CD14-positive monocyte (primary cell): Measurements from ENCODE around the gene GRIK2. TPM values are rescaled to one million over a fixed set of nuclear protein-coding genes. Genes with fewer than 3 reads are reported as not detected.

Source experiments
- DNase-seq, 3 donors: peaks; one replicate each; pipeline ENCODE4 v3.0.0-alpha.2; 2011 to 2022
- H2AFZ ChIP-seq: 2 replicates; pipeline ENCODE4 v1.6.0; 2012; ENCODE audit warnings: mild to moderate bottlenecking, low read depth, low read length, inconsistent platforms; ENCODE audit not compliant: insufficient read depth, poor library complexity, severe bottlenecking
- H3K27ac ChIP-seq, 2 donors: 1 replicate in 1 of 2; 2 replicates in 1 of 2; pipeline ENCODE4 v1.5.1; 2012 to 2013; ENCODE audit warnings: low read length in 2 of 2, control low read depth in 1 of 2, inconsistent platforms in 1 of 2, low read depth in 1 of 2, mild to moderate bottlenecking in 1 of 2
- H3K27me3 ChIP-seq, 2 donors: one replicate each; pipeline versions ENCODE4 v1.6.0 to v1.6.1; 2011 to 2013; ENCODE audit warnings: low read length in 2 of 2; ENCODE audit not compliant: control insufficient read depth in 2 of 2, insufficient read depth in 2 of 2
- H3K36me3 ChIP-seq, 2 donors: replicated peaks in 1 of 2; 1 replicate in 1 of 2; 2 replicates in 1 of 2; pipeline versions ENCODE4 v1.5.1 to v1.6.1; 2012 to 2013; ENCODE audit warnings: low read length in 2 of 2, control low read depth in 1 of 2, inconsistent platforms in 1 of 2, mild to moderate bottlenecking in 1 of 2; ENCODE audit not compliant: insufficient read depth in 2 of 2, control insufficient read depth in 1 of 2
- H3K4me1 ChIP-seq, 2 donors: 1 replicate in 1 of 2; 2 replicates in 1 of 2; pipeline versions ENCODE4 v1.5.1 to v1.6.1; 2012 to 2013; ENCODE audit warnings: low read length in 2 of 2, control low read depth in 1 of 2, inconsistent platforms in 1 of 2, mild to moderate bottlenecking in 1 of 2, moderate library complexity in 1 of 2; ENCODE audit not compliant: insufficient read depth in 2 of 2, control insufficient read depth in 1 of 2
- H3K4me2 ChIP-seq: replicated peaks from 2 replicates; pipeline ENCODE3; 2012; ENCODE audit warnings: low read length, moderate library complexity, mild to moderate bottlenecking; ENCODE audit not compliant: poor library complexity, severe bottlenecking; ENCODE audit errors: extremely low read depth
- H3K4me3 ChIP-seq, 3 experiments: fragments of 200-600 bp in 1 of 3; sonication (generic) in 1 of 3; replicated peaks in 1 of 3; 1 replicate in 2 of 3; 2 replicates in 1 of 3; pipeline ENCODE4 v1.5.1; 2011 to 2013; ENCODE audit warnings: low read length in 3 of 3, mild to moderate bottlenecking in 3 of 3, control low read depth in 2 of 3, low read depth in 2 of 3, inconsistent platforms in 1 of 3, moderate library complexity in 1 of 3
- H3K79me2 ChIP-seq: 2 replicates; pipeline ENCODE4 v1.6.0; 2012; ENCODE audit warnings: mild to moderate bottlenecking, control low read depth, inconsistent platforms, low read length, moderate library complexity; ENCODE audit not compliant: insufficient read depth
- H3K9ac ChIP-seq: 2 replicates; pipeline ENCODE4 v1.6.0; 2017; ENCODE audit warnings: low read length, mild to moderate bottlenecking; ENCODE audit not compliant: insufficient read depth, poor library complexity, severe bottlenecking
- H3K9me3 ChIP-seq, 2 donors: replicated peaks in 1 of 2; 1 replicate in 1 of 2; 2 replicates in 1 of 2; pipeline versions ENCODE4 v1.5.1 to v1.6.1; 2012 to 2013; ENCODE audit warnings: low read length in 2 of 2, control low read depth in 1 of 2; ENCODE audit not compliant: control insufficient read depth in 1 of 2, insufficient read depth in 1 of 2
- H4K20me1 ChIP-seq: 2 replicates; pipeline ENCODE4 v1.6.0; 2012; ENCODE audit warnings: mild to moderate bottlenecking, low read length, control low read depth, moderate library complexity; ENCODE audit not compliant: insufficient read depth
- H3K27ac Mint-ChIP-seq, 7 donors: one replicate each; pipeline ENCODE4 v1.8.0; 2020; ENCODE audit warnings: mild to moderate bottlenecking in 7 of 7, mixed read lengths in 7 of 7, moderate library complexity in 6 of 7, inconsistent platforms in 2 of 7
- H3K27me3 Mint-ChIP-seq, 3 donors: one replicate each; pipeline ENCODE4 v1.8.0; 2021 to 2022; ENCODE audit warnings: low read depth in 3 of 3, mild to moderate bottlenecking in 3 of 3, mixed read lengths in 3 of 3, moderate library complexity in 3 of 3, inconsistent platforms in 1 of 3
- H3K36me3 Mint-ChIP-seq, 2 donors: one replicate each; pipeline ENCODE4 v1.8.0; 2020; ENCODE audit warnings: mixed read lengths in 2 of 2, inconsistent platforms in 1 of 2, mild to moderate bottlenecking in 1 of 2
- H3K4me1 Mint-ChIP-seq: one replicate; pipeline ENCODE4 v1.8.0; 2020; ENCODE audit warnings: mild to moderate bottlenecking, mixed read lengths
- H3K4me3 Mint-ChIP-seq, 2 donors: one replicate each; pipeline ENCODE4 v1.8.0; 2020; ENCODE audit warnings: mild to moderate bottlenecking in 2 of 2, mixed read lengths in 2 of 2, moderate library complexity in 1 of 2
- H3K9me3 Mint-ChIP-seq, 7 donors: one replicate each; pipeline ENCODE4 v1.8.0; 2020 to 2022; ENCODE audit warnings: mixed read lengths in 7 of 7, mild to moderate bottlenecking in 6 of 7, moderate library complexity in 6 of 7, inconsistent platforms in 2 of 7
- WGBS: methylation state at CpG from one replicate; pipeline ENCODE4 v1.1.5; 2013; ENCODE audit warnings: missing lambda C conversion rate; ENCODE audit not compliant: insufficient coverage; 5-methylcytosine and 5-hydroxymethylcytosine counted together
- intact Hi-C, 2 donors: fragments of 100-400 bp; cut with micrococcal nuclease; formaldehyde crosslinking; loops; one replicate each; pipeline versions ENCODE4 v1.15.0 to v1.15.1; 2023
- polyA plus RNA-seq, 3 donors: library from polyadenylated mRNA; depleted of rRNA in 1 of 3; unstranded in 2 of 3; stranded (reverse) in 1 of 3; fragments of 300-500 nt in 2 of 3; fragments of >200 nt in 1 of 3; fragmentation: Illumina TruSeq in 2 of 3; gene quantifications; 1 replicate in 2 of 3; 2 replicates in 1 of 3; pipeline ENCODE4 v1.2.3, GENCODE V29; 2012 to 2021
- TF ChIP-seq, protein P1 (sequence below): fragments of 200-600 bp; IDR thresholded peaks from one replicate; pipeline ENCODE4 v1.8.0; 2022; ENCODE audit warnings: antibody characterized with exemption, mild to moderate bottlenecking

The GRIK2 gene
- polyA plus RNA-seq, 3 donors = not detected

GRCh38 chr6:102114402-102114801 lies 720.9 kb downstream of the GRIK2 start:
- Histone ChIP-seq H3K79me2 (no peaks in the 10 kb centered on the region), H3K36me3 (no peaks in the 10 kb centered on the region), H3K9me3 (peaks cover 0 to 12% of the 10 kb centered on the region in 2 donors), H2AFZ (no peak overlapping the region), H3K27me3 (no peaks in the 10 kb centered on the region), H3K4me2 (no peak overlapping the region), H3K4me3 (no peak overlapping the region), H3K4me1 (no peaks in the 10 kb centered on the region), H4K20me1 (no peaks in the 10 kb centered on the region), H3K27ac (no peak overlapping the region), H3K9ac (no peak overlapping the region)
- Mint-ChIP-seq H3K4me1 (no peaks in the 10 kb centered on the region), H3K27ac (no peak overlapping the region), H3K36me3 (no peaks in the 10 kb centered on the region), H3K27me3 (no peaks in the 10 kb centered on the region), H3K9me3 (peaks cover 0 to 11% (median 2%) of the 10 kb centered on the region in 7 donors), H3K4me3 (no peak overlapping the region)
- intact Hi-C loops = no loop called here
- DNase-seq = no peak
- TF ChIP-seq, protein P1, sequence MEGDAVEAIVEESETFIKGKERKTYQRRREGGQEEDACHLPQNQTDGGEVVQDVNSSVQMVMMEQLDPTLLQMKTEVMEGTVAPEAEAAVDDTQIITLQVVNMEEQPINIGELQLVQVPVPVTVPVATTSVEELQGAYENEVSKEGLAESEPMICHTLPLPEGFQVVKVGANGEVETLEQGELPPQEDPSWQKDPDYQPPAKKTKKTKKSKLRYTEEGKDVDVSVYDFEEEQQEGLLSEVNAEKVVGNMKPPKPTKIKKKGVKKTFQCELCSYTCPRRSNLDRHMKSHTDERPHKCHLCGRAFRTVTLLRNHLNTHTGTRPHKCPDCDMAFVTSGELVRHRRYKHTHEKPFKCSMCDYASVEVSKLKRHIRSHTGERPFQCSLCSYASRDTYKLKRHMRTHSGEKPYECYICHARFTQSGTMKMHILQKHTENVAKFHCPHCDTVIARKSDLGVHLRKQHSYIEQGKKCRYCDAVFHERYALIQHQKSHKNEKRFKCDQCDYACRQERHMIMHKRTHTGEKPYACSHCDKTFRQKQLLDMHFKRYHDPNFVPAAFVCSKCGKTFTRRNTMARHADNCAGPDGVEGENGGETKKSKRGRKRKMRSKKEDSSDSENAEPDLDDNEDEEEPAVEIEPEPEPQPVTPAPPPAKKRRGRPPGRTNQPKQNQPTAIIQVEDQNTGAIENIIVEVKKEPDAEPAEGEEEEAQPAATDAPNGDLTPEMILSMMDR = no peak
- WGBS = no CpG with 5 or more reads among the region's 2 CpGs

DNA sequence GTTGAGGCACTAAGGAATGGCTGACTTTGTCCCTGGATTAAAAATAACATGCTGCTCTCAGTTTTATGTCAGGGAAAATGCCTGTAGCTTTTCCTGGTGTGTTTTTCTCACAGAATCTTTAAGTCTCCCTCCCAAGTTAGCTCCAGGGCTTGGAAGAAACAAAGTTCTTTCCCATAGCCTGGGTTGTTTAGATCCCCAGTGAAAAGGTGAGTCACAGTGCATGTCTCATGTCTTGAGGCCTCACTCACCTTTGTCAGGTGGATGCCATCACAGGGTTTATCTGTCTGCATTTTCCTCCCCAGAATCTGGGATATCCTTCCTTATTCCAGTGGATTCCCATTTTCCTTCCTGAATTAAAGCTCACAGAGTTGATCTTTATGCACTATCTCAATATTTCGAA lies 722.4 kb downstream of the GRIK2 start:
- no peak overlapping the region for H3K27ac ChIP-seq
- Mint-ChIP-seq H3K4me1 (no peaks in the 10 kb centered on the region), H3K9me3 (peaks cover 0 to 9% (median 2%) of the 10 kb centered on the region in 7 donors), H3K27ac (no peak overlapping the region), H3K4me3 (no peak overlapping the region), H3K36me3 (no peaks in the 10 kb centered on the region), H3K27me3 (no peaks in the 10 kb centered on the region)
- no peak overlapping the region for H2AFZ ChIP-seq
- H3K4me3 ChIP-seq = no peak overlapping the region
- H3K36me3 ChIP-seq = no peaks in the 10 kb centered on the region
- TF ChIP-seq, protein P1 = no peak
- H3K79me2 ChIP-seq = no peaks in the 10 kb centered on the region
- no peak for DNase-seq
- H3K27me3 ChIP-seq = no peaks in the 10 kb centered on the region
- no peak overlapping the region for H3K4me2 ChIP-seq
- H3K9ac ChIP-seq = no peak overlapping the region
- no CpG with 5 or more reads among the region's 1 CpG for WGBS
- intact Hi-C loops = no loop called here
- no peaks in the 10 kb centered on the region for H4K20me1 ChIP-seq
- peaks cover 0 to 12% of the 10 kb centered on the region in 2 donors for H3K9me3 ChIP-seq
- no peaks in the 10 kb centered on the region for H3K4me1 ChIP-seq
